GM06990 (cell line): ENCODE data around the gene MTERF1.

Experiments used
- DNase-seq: peaks from one replicate; pipeline ENCODE4 v3.0.0-alpha.2; 2011; ENCODE audit not compliant: insufficient read length; ENCODE audit errors: extremely low read depth
- H3K27me3 ChIP-seq: replicated peaks from 2 replicates; pipeline ENCODE4 v1.6.0; 2011; ENCODE audit warnings: low read length; ENCODE audit not compliant: control insufficient read depth, insufficient read depth
- H3K36me3 ChIP-seq: 2 replicates; pipeline ENCODE4 v1.5.1; 2011; ENCODE audit warnings: low read length; ENCODE audit not compliant: control insufficient read depth, insufficient read depth
- H3K4me3 ChIP-seq: replicated peaks from 2 replicates; pipeline ENCODE4 v1.5.1; 2011; ENCODE audit warnings: low read depth, mild to moderate bottlenecking, control low read depth, low read length
- TF ChIP-seq, protein P1 (sequence below): IDR thresholded peaks from 2 replicates; pipeline ENCODE4 v1.5.1; 2011; ENCODE audit warnings: low read length, control low read depth, mild to moderate bottlenecking, inconsistent platforms; ENCODE audit not compliant: insufficient read depth, poor library complexity, severe bottlenecking

MTERF1 gene

GRCh38 chr7:91916051-91916440 is 35.5 kb upstream of the MTERF1 start:
- no peaks in the 10 kb centered on the region for H3K27me3 ChIP-seq
- no peak overlapping the region for H3K4me3 ChIP-seq
- DNase-seq = no peak
- no peaks in the 10 kb centered on the region for H3K36me3 ChIP-seq
- TF ChIP-seq, protein P1, sequence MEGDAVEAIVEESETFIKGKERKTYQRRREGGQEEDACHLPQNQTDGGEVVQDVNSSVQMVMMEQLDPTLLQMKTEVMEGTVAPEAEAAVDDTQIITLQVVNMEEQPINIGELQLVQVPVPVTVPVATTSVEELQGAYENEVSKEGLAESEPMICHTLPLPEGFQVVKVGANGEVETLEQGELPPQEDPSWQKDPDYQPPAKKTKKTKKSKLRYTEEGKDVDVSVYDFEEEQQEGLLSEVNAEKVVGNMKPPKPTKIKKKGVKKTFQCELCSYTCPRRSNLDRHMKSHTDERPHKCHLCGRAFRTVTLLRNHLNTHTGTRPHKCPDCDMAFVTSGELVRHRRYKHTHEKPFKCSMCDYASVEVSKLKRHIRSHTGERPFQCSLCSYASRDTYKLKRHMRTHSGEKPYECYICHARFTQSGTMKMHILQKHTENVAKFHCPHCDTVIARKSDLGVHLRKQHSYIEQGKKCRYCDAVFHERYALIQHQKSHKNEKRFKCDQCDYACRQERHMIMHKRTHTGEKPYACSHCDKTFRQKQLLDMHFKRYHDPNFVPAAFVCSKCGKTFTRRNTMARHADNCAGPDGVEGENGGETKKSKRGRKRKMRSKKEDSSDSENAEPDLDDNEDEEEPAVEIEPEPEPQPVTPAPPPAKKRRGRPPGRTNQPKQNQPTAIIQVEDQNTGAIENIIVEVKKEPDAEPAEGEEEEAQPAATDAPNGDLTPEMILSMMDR = no peak

DNA sequence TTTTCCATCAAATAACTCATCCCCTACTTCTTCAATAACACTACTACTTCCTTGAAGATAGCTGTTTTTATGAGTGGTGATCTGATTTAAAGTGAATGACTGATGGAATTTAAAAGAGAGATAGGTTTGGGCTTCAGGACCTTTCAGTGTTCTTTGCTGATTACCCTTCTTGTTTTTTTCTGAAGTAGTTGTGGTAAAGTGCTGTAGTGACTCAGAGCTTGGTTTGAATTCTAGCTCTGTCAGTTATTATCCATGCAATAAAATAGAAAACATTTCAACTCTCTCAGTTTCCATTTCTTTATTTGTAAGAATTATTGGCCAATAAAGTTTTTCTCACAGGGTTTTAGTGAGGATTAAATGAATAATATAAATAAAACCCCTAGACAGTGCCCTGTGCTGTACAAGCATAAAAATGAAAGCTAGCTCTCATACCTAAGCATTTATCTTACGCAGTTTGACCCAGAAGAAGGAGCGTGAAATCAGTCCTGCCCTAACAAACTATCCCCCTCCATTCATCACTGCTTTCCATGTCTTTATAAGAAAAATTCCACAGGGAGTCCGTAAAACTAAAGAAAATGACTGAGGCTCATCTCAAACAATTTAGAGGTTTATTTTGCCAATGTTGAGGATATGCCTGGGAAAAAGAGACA is 35.0 kb upstream of the MTERF1 start:
- Histone ChIP-seq H3K27me3 (no peaks in the 10 kb centered on the region), H3K4me3 (no peak overlapping the region), H3K36me3 (no peaks in the 10 kb centered on the region)
- DNase-seq = no peak
- TF ChIP-seq, protein P1 = no peak

GRCh38 chr7:91913612-91914011 is 33.1 kb upstream of the MTERF1 start:
- DNase-seq = no peak
- H3K36me3 ChIP-seq = no peaks in the 10 kb centered on the region
- H3K4me3 ChIP-seq = no peak overlapping the region
- TF ChIP-seq, protein P1 = no peak
- H3K27me3 ChIP-seq = no peaks in the 10 kb centered on the region

- H3K36me3 ChIP-seq = no peaks in the 10 kb centered on the region
- no peaks in the 10 kb centered on the region for H3K27me3 ChIP-seq
- TF ChIP-seq, protein P1 = no peak
- H3K4me3 ChIP-seq = no peak overlapping the region
- no peak for DNase-seq
These were observed 32.0 kb upstream of the MTERF1 start for GRCh38 chr7:91912494-91912893.

DNA sequence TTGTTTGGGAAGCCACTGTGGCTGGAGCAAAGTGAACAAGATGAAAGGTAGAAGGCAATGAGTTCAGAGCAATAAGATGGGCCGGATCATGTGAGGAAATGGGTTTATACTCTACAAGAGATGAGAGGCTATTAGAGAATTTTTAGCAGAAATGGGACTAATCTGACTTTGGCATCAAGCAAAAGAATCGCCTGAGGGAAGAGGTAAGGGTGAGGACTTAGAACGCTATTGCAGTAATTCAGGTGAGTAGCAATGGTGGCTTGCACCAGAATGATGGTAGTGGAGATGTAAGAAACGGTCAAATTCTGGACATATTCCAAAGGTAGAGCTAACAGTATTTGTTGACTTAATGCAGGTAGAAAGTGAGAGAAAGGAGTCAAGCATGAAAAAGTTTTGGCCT is 30.6 kb upstream of the MTERF1 start:
- Histone ChIP-seq H3K4me3 (no peak overlapping the region), H3K36me3 (no peaks in the 10 kb centered on the region), H3K27me3 (no peaks in the 10 kb centered on the region)
- no peak for DNase-seq
- TF ChIP-seq, protein P1 = no peak

- no peak overlapping the region for H3K4me3 ChIP-seq
- no peaks in the 10 kb centered on the region for H3K27me3 ChIP-seq
- no peaks in the 10 kb centered on the region for H3K36me3 ChIP-seq
- TF ChIP-seq, protein P1 = no peak
- no peak for DNase-seq
These were observed 29.7 kb upstream of the MTERF1 start for GRCh38 chr7:91910171-91910570.
